ENCODE measurements around the gene CAMKK2. TPM values are rescaled to one million over a fixed set of nuclear protein-coding genes. Genes with fewer than 3 reads are reported as not detected.

The CAMKK2 gene
- polyA plus RNA-seq, 1 donor from 2014 or later, result 29.2 TPM

GRCh38 chr12:121233628-121234020 lies 62.9 kb downstream of the CAMKK2 start:
- Histone ChIP-seq H3F3A (ENCODE audit: insufficient read depth, low read length, poor library complexity, severe bottlenecking) (no peaks in the 10 kb centered on the region), H3K9ac (ENCODE audit: low read length) (no peak overlapping the region), H3K27me3 (ENCODE audit: insufficient read depth, low read depth, low read length) (no peaks in the 10 kb centered on the region), H3K79me2 (replicated peaks; ENCODE audit: insufficient read depth, low read length) (no peaks in the 10 kb centered on the region), H3K27ac (ENCODE audit: low read length) (no peak overlapping the region), H3K9me3 (ENCODE audit: low read length) (no peaks in the 10 kb centered on the region), H3K4me3 (ENCODE audit: low read length) (no peak overlapping the region), H3K9me2 (ENCODE audit: insufficient read depth, low read length) (no peaks in the 10 kb centered on the region), H2AFZ (ENCODE audit: low read depth, low read length) (no peak overlapping the region), H4K20me1 (ENCODE audit: insufficient read depth) (no peaks in the 10 kb centered on the region), H3K36me3 (ENCODE audit: insufficient read depth, low read length) (no peaks in the 10 kb centered on the region), H3K4me2 (ENCODE audit: low read length) (no peak overlapping the region)
- TF ChIP-seq EP300 (conservative IDR thresholded peaks at IDR 0.05; ENCODE audit: poor library complexity, severe bottlenecking) (no peak), SMC3 (conservative IDR thresholded peaks at IDR 0.05; ENCODE audit: poor library complexity) (no peak), EZH2 (IDR thresholded peaks at IDR 0.05; ENCODE audit: borderline replicate concordance, insufficient read depth, low read length, poor library complexity, severe bottlenecking) (no peak)

- Histone ChIP-seq H3K9ac (ENCODE audit: low read length) (no peak overlapping the region), H3K4me3 (ENCODE audit: low read length) (no peak overlapping the region), H4K20me1 (ENCODE audit: insufficient read depth) (no peaks in the 10 kb centered on the region), H3K27ac (ENCODE audit: low read length) (no peak overlapping the region), H3K9me2 (ENCODE audit: insufficient read depth, low read length) (no peaks in the 10 kb centered on the region), H3K4me2 (ENCODE audit: low read length) (no peak overlapping the region), H3K27me3 (ENCODE audit: insufficient read depth, low read depth, low read length) (no peaks in the 10 kb centered on the region), H3F3A (ENCODE audit: insufficient read depth, low read length, poor library complexity, severe bottlenecking) (no peaks in the 10 kb centered on the region), H3K79me2 (replicated peaks; ENCODE audit: insufficient read depth, low read length) (no peaks in the 10 kb centered on the region), H3K9me3 (ENCODE audit: low read length) (no peaks in the 10 kb centered on the region), H2AFZ (ENCODE audit: low read depth, low read length) (no peak overlapping the region), H3K36me3 (ENCODE audit: insufficient read depth, low read length) (no peaks in the 10 kb centered on the region)
- TF ChIP-seq POLR2AphosphoS5 (IDR thresholded peaks at IDR 0.05), result no peak
- TF ChIP-seq SMC3 (conservative IDR thresholded peaks at IDR 0.05; ENCODE audit: poor library complexity), result no peak
- no peak for TF ChIP-seq EP300 (conservative IDR thresholded peaks at IDR 0.05; ENCODE audit: poor library complexity, severe bottlenecking)
- no peak for TF ChIP-seq EZH2 (IDR thresholded peaks at IDR 0.05; ENCODE audit: borderline replicate concordance, insufficient read depth, low read length, poor library complexity, severe bottlenecking)
- no peak for TF ChIP-seq TAF1 (IDR thresholded peaks at IDR 0.05; ENCODE audit: low read depth)
- TF ChIP-seq MXI1 (conservative IDR thresholded peaks at IDR 0.05; ENCODE audit: poor library complexity, severe bottlenecking), result no peak
- no peak for TF ChIP-seq CTCF (IDR thresholded peaks at IDR 0.05; ENCODE audit: poor library complexity, severe bottlenecking)
- no peak for TF ChIP-seq RAD21 (conservative IDR thresholded peaks at IDR 0.05)
- TF ChIP-seq, protein P1, sequence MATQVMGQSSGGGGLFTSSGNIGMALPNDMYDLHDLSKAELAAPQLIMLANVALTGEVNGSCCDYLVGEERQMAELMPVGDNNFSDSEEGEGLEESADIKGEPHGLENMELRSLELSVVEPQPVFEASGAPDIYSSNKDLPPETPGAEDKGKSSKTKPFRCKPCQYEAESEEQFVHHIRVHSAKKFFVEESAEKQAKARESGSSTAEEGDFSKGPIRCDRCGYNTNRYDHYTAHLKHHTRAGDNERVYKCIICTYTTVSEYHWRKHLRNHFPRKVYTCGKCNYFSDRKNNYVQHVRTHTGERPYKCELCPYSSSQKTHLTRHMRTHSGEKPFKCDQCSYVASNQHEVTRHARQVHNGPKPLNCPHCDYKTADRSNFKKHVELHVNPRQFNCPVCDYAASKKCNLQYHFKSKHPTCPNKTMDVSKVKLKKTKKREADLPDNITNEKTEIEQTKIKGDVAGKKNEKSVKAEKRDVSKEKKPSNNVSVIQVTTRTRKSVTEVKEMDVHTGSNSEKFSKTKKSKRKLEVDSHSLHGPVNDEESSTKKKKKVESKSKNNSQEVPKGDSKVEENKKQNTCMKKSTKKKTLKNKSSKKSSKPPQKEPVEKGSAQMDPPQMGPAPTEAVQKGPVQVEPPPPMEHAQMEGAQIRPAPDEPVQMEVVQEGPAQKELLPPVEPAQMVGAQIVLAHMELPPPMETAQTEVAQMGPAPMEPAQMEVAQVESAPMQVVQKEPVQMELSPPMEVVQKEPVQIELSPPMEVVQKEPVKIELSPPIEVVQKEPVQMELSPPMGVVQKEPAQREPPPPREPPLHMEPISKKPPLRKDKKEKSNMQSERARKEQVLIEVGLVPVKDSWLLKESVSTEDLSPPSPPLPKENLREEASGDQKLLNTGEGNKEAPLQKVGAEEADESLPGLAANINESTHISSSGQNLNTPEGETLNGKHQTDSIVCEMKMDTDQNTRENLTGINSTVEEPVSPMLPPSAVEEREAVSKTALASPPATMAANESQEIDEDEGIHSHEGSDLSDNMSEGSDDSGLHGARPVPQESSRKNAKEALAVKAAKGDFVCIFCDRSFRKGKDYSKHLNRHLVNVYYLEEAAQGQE (IDR thresholded peaks at IDR 0.05; ENCODE audit: borderline replicate concordance), result no peak
These were observed 63.4 kb downstream of the CAMKK2 start for GRCh38 chr12:121232977-121233627.
